Subcutaneous adipose tissue (tissue), 4 donors: Measurements from ENCODE around the gene KDM5B. TPM values are rescaled to one million over a fixed set of nuclear protein-coding genes. Genes with fewer than 3 reads are reported as not detected.

ENCODE experiments used
- CTCF ChIP-seq: fragments of 450-650 bp; IDR thresholded peaks from one replicate; pipeline ENCODE4 v1.5.1; 2016; ENCODE audit warnings: low read depth, mild to moderate bottlenecking, control low read depth, antibody characterized with exemption, moderate library complexity
- total RNA-seq, 4 donors: library from RNA; depleted of rRNA; stranded (reverse); fragments of >200 nt; gene quantifications; one replicate each; pipeline ENCODE4 v1.1.0, GENCODE V29; 2016

The KDM5B gene
- total RNA-seq, 4 donors from 2014 or later = 37.8 to 62.2 (median 48.2) TPM

- TF ChIP-seq CTCF = no peak
These were observed 62.8 kb downstream of the KDM5B start for GRCh38 chr1:202745323-202745888.

GRCh38 chr1:202742496-202742895 is 65.7 kb downstream of the KDM5B start:
- no peak for TF ChIP-seq CTCF

DNA sequence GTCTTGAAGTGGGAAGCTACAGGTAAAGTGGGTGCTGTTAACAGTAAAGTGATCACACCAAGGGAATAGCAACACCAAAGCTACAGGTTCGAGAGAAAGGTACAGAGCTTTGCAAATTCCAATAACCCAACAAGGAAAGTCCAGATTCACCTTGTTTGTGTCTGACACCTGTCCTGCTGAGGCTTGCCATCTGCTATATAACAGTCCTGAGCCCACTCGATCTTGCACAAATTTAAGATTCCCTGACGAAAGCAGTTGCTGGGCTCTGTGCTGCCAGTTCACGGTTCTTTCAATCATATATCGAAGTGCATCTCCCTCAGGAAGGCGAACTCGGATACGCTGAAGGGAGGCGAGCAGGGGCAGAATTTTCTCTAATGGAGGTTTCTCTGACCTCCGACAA is 75.0 kb downstream of the KDM5B start:
- TF ChIP-seq CTCF = no peak

GRCh38 chr1:202728951-202729350 is 79.3 kb downstream of the KDM5B start:
- no peak for TF ChIP-seq CTCF

GRCh38 chr1:202725526-202725925 is 82.7 kb downstream of the KDM5B start:
- no peak for TF ChIP-seq CTCF

- TF ChIP-seq CTCF = no peak
These were observed 84.5 kb downstream of the KDM5B start for GRCh38 chr1:202723708-202724107.

DNA sequence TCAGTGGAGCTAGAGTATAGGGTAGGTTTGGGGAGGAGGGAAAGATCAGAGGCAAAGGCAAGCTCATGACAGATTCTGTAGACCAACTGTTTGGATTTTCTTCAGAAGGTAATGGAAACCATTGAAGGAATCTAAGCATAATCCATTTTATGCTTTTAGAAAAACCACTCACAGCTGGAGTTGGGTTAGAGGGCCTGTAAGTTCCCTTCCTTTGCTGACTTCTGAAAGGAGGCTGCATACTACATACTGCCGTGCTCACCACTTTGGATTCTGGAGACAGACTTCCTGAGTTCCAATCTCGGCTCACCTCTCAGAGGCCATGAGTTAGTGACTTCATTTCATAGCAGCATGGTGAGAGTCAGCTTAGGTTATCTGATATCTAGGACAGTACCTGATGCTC is 91.6 kb downstream of the KDM5B start:
- TF ChIP-seq CTCF = no peak
